H1 (cell line): ENCODE data around the gene DYDC2. TPM values are rescaled to one million over a fixed set of nuclear protein-coding genes. Genes with fewer than 3 reads are reported as not detected.

ENCODE experiments used
- POLR2A ChIP-seq, 2 experiments: IDR thresholded peaks; 1 replicate in 1 of 2; 2 replicates in 1 of 2; pipeline ENCODE4 v1.6.1; 2011; ENCODE audit warnings: low read depth in 2 of 2, low read length in 2 of 2, mild to moderate bottlenecking in 2 of 2; ENCODE audit errors: control extremely low read depth in 1 of 2
- SIN3A ChIP-seq, 2 experiments: IDR thresholded peaks in 1 of 2; conservative IDR thresholded peaks in 1 of 2; 2 replicates each; pipeline ENCODE4 v1.6.1; 2011 to 2012; ENCODE audit warnings: low read length in 2 of 2, improper control_type of control experiment in 1 of 2, low read depth in 1 of 2, mild to moderate bottlenecking in 1 of 2
- SP4 ChIP-seq: IDR thresholded peaks from 2 replicates; pipeline ENCODE4 v1.6.1; 2012; ENCODE audit warnings: low read length, inconsistent platforms
- polyA plus RNA-seq, 7 experiments: library from polyadenylated mRNA; depleted of rRNA in 3 of 7; stranded (reverse) in 5 of 7; unstranded in 2 of 7; fragments of >200 nt in 5 of 7; fragments of 200-250 nt in 2 of 7; gene quantifications; 1 replicate in 5 of 7; 2 replicates in 1 of 7; 4 replicates in 1 of 7; pipeline versions ENCODE4 v1.2.1 to v1.2.3, GENCODE V29; 2011 to 2013; ENCODE audit warnings: missing spikeins in 2 of 7, mixed read lengths in 2 of 7
- total RNA-seq: library from RNA; stranded (reverse); fragmentation: NEBNext Ultra II Directional; extraction: Animal tissue kit (Norgen Biotek cat#: 25700); gene quantifications from 2 replicates; pipeline ENCODE4 v1.2.1, GENCODE V29; 2021

DYDC2 gene
- total and polyA plus RNA-seq, 2 of the 8 experiments (the other 6 are each of a cell fraction or from before 2014, with no cell fraction given) = 1.5 to 5.2 TPM

DNA sequence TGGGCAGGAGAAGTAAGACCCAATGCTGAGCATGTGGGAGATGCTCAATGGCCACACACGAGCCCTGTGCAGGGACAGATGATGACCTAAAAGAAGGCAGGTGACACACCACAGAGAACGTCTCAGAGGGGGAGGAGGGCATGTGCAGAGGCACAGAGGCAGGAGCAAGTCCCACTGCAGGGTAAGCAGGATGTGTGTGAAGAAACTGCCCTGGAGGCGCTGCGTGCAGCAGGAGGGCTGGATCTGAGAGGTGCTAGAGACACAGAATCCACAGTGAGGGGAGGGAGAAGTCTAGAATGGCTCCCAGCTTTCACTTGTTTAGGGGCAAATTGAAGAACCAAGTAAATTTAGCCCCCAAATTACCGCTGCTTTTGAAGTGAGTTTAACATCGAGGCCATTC is 14.9 kb downstream of the DYDC2 start (continued):
- TF ChIP-seq SP4 = no peak
- no peak for TF ChIP-seq POLR2A (IDR thresholded peaks at IDR 0.05; ENCODE audit: control extremely low read depth in 1 of 2, low read depth in 2 of 2, low read length in 2 of 2)
- no peak for TF ChIP-seq SIN3A (conservative IDR thresholded peaks at IDR 0.05 in 1 of 2, IDR thresholded peaks at IDR 0.05 in 1 of 2; ENCODE audit: low read depth in 1 of 2, low read length in 2 of 2)
- TF ChIP-seq, all 59 proteins: peak for 0
